Suppressor macrophage treated with lipopolysaccharide for 1 hour (primary cell): ENCODE results near the gene KCNQ1OT1.

Experiments
- DNase-seq, 3 donors: peaks; one replicate each; pipeline ENCODE4 v3.0.0-alpha.2; 2020 to 2022

Gene KCNQ1OT1

GRCh38 chr11:2699531-2700414, at the start of gene KCNQ1OT1:
Gene KCNQ1OT1, minus strand, starts transcription at chr11:2699994.
- DNase-seq = peak; percentile 90 to 92 (median 90)

- DNase-seq = no peak
Observed at GRCh38 chr11:2748814-2749554, 49.2 kb upstream of the KCNQ1OT1 start.

GRCh38 chr11:2748061-2748813, 48.4 kb upstream of the KCNQ1OT1 start:
- no peak for DNase-seq

GRCh38 chr11:2747248-2748027, 47.6 kb upstream of the KCNQ1OT1 start:
- DNase-seq = no peak

- no peak for DNase-seq
Observed at GRCh38 chr11:2746401-2747247, 46.8 kb upstream of the KCNQ1OT1 start.

GRCh38 chr11:2745511-2745910, 45.7 kb upstream of the KCNQ1OT1 start:
- no peak for DNase-seq

GRCh38 chr11:2744166-2744565, 44.4 kb upstream of the KCNQ1OT1 start:
- no peak for DNase-seq

GRCh38 chr11:2743427-2744110, 43.8 kb upstream of the KCNQ1OT1 start:
- no peak for DNase-seq

- DNase-seq = no peak
Observed at GRCh38 chr11:2742611-2743426, 43.0 kb upstream of the KCNQ1OT1 start.

- no peak for DNase-seq
Observed at GRCh38 chr11:2742201-2742600, 42.4 kb upstream of the KCNQ1OT1 start.

GRCh38 chr11:2741377-2742131, 41.8 kb upstream of the KCNQ1OT1 start:
- DNase-seq = peak in 2 of 3 donors; percentile 10 to 17

- peak in 1 of 3 donors; percentile 3 for DNase-seq
Observed at GRCh38 chr11:2741006-2741376, 41.2 kb upstream of the KCNQ1OT1 start.

GRCh38 chr11:2740275-2740940, 40.6 kb upstream of the KCNQ1OT1 start:
- DNase-seq = no peak

GRCh38 chr11:2739531-2740274, 39.9 kb upstream of the KCNQ1OT1 start:
- no peak for DNase-seq

GRCh38 chr11:2738551-2739431, 39.0 kb upstream of the KCNQ1OT1 start:
- no peak for DNase-seq

- DNase-seq = peak in 2 of 3 donors; percentile 6 to 18
Observed at GRCh38 chr11:2737866-2738265, 38.1 kb upstream of the KCNQ1OT1 start.

- DNase-seq = no peak
Observed at GRCh38 chr11:2737226-2737590, 37.4 kb upstream of the KCNQ1OT1 start.
